HG03575 (cell line): ENCODE results near the gene LIMS2.

Experiments
- ATAC-seq: cut with Tn5 transposase; IDR thresholded peaks from one replicate; pipeline ENCODE4 v1.9.1; 2021; ENCODE audit not compliant: unreplicated experiment, insufficient number of reproducible peaks, low FRiP score; ENCODE audit errors: extremely low read depth

The LIMS2 gene

GRCh38 chr2:127675331-127676261, at the start of gene LIMS2:
TSS of gene LIMS2 (minus strand) at chr2:127675530. CDS start at chr2:127675024, 506 bp downstream.
- no peak for ATAC-seq

- no peak for ATAC-seq
These were observed 47.5 kb upstream of the LIMS2 start for GRCh38 chr2:127722807-127723206.

GRCh38 chr2:127721978-127722355, 46.6 kb upstream of the LIMS2 start:
- ATAC-seq, result no peak

GRCh38 chr2:127721311-127721977, 46.1 kb upstream of the LIMS2 start:
- no peak for ATAC-seq

GRCh38 chr2:127719301-127720218, 44.2 kb upstream of the LIMS2 start:
- ATAC-seq, result no peak

- no peak for ATAC-seq
These were observed 42.9 kb upstream of the LIMS2 start for GRCh38 chr2:127718271-127718670.

GRCh38 chr2:127715778-127716449, 40.6 kb upstream of the LIMS2 start:
- ATAC-seq, result no peak

- no peak for ATAC-seq
These were observed 38.2 kb upstream of the LIMS2 start for GRCh38 chr2:127713562-127713961.

- ATAC-seq, result no peak
These were observed 37.7 kb upstream of the LIMS2 start for GRCh38 chr2:127712999-127713398.

- ATAC-seq, result no peak
These were observed 34.0 kb upstream of the LIMS2 start for GRCh38 chr2:127709336-127709735.

GRCh38 chr2:127707890-127708648, 32.7 kb upstream of the LIMS2 start:
- ATAC-seq, result no peak

GRCh38 chr2:127706215-127706990, 31.1 kb upstream of the LIMS2 start:
- ATAC-seq, result no peak

- no peak for ATAC-seq
These were observed 30.2 kb upstream of the LIMS2 start for GRCh38 chr2:127705391-127706065.

- ATAC-seq, result no peak
These were observed 29.5 kb upstream of the LIMS2 start for GRCh38 chr2:127704641-127705390.

GRCh38 chr2:127703282-127703681, 28.0 kb upstream of the LIMS2 start:
- ATAC-seq, result no peak

- no peak for ATAC-seq
These were observed 27.2 kb upstream of the LIMS2 start for GRCh38 chr2:127702395-127703009.
